ENCODE data around the gene BARX1.

The BARX1 gene

DNA sequence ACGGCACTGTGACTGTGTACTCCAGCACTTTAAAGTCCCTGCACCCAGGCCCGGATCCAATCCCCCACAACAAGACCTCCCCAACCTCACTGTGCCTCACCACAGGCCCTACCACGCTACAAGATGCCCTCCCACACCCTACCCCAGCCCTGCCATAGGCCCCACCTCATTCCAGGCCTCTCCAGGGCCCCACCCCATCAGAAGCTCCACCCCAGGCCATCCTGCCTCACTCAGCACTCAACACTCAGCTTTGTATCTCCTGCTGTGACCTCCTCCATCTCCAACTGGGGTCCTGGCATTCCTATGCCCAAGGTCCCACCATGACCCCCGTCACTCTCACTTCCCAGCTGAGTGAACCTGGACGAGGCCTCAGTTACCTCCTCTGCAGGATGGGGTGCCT is 38.8 kb downstream of the BARX1 start:
- no peak for DNase-seq

DNA sequence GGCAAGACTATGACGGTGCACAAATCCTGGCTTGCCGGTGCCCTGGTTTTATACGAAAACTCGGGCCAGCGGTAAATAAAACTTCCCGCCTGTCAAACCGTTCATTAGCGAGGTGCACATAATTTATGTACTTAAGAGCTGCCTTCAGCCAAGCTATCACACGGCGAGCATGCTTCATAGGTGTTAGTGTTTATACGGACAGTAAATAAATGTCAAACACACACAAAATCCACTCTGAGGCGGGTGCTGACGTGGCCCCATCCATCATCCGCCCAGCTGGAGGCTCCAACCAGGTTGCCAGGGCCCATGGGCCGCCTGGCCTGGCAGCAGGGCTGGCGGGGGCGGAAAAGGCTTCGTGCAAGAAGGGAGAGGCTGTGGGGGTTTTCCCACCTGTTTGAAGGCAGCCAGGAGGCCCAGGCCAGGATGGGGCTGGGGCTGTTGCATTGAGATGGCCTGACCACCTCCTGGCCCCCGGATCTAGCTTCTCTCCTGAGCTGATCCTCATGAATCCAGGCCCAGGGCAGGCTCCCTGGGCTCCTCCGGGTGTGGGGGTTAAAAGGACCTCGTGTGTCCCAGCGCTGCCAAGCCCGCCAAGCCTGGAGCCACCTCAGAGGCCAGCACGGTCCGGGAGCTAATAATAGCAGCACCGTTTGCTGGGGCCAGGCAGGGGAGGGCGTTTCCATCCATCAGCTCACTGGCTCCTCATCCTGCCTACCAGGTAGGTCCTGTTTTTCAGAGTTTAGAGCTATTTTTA is 43.2 kb downstream of the BARX1 start:
- no peak for DNase-seq

GRCh38 chr9:93911136-93911745 is 43.9 kb downstream of the BARX1 start:
- no peak for DNase-seq

- DNase-seq, result no peak
Observed at GRCh38 chr9:93910598-93910997, 44.6 kb downstream of the BARX1 start.

DNA sequence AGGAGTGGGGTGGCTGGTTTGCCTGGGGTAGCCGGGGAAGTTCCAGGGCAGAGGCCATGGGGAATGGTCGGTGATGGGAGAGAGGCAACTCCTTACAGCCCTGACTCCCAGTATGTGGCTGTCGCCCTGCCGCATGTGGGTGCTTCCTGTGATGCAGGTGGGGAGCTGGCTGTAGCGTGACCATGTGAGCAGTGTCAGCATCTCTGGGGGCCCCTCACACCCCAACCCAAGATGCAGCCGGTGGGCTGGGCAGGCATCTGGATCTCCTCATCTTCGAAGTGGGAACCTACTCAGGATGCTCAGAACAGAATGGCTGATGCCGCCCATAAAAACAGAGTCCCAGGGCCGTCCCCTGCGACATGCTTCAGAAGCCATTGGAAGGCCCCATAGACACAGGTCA is 45.0 kb downstream of the BARX1 start:
- no peak for DNase-seq

GRCh38 chr9:93909242-93909616 is 45.9 kb downstream of the BARX1 start:
- DNase-seq, result no peak

DNA sequence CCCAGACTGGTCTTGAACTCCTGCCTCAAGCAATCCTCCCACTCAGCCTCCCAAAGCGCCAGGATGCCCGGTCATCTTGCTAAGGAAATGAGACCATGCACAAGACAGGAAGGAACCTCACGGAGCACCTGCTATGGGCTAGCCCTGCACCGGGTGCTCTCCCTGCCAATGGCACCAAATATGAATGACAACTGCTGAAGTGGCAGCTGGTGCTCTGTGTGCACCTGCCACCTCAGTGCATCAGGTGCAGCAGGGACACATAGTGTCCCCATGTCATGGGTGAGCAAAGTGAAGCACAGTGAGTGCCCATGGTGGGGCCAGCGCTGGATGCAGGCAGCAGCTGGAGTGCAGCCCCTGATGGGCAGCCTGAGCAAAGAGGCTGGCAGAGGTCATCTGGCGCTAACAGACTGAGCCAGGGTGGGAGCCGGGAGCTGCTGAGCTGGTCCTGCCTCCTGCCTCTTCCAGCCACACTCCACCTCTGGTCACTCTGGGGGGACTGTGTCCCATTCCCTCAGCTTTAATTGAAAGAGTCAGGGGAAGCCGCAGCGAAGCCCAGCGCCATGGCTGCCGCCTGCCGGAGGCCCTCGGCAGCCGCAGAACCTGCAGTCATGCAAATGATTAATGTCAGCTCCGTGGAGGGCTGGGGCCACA is 46.4 kb downstream of the BARX1 start:
- DNase-seq, result no peak

- DNase-seq, result no peak
Observed at GRCh38 chr9:93907551-93908199, 47.5 kb downstream of the BARX1 start.

DNA sequence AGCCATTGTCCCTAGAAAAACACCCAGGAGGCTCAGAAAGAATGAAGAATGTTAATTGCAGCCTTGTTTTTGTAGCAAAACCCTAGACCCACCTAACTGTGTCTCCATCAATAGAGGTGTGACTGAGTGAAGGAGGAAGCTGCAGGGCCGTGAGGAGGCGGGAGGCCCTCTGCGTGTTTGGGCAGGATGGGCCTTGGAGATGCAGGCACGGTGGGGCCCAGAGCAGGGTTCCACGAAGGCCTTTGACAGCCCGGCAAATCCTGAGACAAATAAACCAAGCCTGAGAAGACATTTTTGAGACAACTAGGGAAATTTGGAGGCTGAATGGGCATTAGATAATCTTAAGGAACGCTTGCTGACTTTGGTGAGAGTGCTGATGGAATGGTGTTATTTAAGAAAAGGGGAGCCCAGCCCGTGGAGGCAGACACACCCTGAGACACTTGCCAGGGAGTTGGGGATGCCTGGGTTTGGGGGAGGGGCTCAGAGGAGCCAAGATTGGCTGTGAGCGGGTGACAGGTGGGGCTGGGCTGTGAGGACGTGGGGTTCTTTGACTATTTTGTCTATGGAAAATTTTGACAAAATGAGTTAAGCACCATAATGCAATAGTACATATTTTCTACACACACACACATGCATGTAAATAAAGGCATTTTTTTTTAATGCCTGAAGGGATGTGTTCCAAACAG is 48.8 kb downstream of the BARX1 start:
- no peak for DNase-seq

DNA sequence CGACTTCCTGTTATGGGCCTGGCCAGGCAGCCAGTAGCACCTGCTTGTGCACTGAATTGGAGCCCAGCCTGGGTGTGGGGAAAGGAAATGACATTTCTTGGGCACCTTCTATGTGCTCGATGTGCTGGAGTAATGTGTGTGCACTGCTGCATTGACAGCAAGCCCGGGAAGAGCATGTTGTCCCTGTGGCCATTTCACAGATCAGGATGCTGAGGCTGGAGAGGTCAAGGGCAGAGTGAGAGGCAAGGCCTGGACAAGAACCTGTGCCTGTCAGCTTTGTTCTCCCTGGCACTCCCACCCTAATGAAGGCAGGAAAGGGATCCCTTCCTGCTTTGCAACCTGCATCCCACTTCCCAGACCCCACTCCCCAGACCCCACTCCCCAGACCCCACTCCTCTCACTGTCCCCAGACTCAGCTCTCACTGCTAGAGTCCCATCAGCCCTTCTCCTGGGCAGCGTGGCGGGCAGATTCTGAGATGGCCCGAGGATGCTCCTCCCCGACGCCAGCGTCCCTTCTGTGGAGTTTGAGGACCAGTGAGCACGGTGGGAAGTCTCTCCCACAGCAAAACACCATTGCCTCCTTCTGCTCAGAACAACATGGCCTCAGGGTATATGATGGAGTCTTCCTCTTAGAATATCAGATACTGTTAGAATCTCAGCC is 49.6 kb downstream of the BARX1 start:
- no peak for DNase-seq

- DNase-seq, result no peak
Observed at GRCh38 chr9:93904649-93905472, 50.3 kb downstream of the BARX1 start.

DNA sequence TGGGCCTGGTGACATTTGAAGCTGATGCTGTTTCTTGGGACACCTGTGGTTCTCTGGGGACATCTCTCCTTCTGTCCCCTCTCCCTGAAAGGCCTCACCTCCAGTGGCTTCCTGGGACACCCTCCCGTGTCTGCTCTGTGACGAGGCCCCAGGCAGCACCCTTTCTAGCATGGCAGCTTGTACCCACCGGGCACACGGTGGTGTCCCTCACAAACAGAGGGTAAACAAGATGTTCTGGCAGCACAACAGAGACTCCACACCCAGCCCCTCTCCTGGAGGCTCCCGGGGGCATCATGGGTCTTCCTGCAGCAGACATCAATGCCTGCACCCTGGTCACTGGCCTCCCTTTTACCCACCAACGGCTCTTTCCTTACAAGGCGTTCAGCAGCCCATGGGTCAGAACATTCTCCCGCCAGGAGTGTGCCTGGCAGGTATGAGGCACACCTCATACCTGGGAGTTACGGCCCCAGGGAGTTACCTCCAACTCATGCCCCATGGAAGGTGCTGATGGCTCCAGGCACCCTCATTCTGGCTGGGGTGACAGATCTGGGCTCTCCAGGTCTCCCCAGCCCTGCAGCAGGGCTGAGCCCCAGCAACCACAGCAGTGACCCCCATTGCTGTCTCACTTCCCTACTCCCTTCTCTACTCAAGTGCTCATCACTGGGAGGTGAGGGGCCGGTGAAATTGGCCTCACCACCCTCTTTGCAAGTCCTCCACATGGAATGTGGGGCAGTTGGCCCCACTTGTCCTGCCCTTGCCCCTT is 51.1 kb downstream of the BARX1 start:
- no peak for DNase-seq

DNA sequence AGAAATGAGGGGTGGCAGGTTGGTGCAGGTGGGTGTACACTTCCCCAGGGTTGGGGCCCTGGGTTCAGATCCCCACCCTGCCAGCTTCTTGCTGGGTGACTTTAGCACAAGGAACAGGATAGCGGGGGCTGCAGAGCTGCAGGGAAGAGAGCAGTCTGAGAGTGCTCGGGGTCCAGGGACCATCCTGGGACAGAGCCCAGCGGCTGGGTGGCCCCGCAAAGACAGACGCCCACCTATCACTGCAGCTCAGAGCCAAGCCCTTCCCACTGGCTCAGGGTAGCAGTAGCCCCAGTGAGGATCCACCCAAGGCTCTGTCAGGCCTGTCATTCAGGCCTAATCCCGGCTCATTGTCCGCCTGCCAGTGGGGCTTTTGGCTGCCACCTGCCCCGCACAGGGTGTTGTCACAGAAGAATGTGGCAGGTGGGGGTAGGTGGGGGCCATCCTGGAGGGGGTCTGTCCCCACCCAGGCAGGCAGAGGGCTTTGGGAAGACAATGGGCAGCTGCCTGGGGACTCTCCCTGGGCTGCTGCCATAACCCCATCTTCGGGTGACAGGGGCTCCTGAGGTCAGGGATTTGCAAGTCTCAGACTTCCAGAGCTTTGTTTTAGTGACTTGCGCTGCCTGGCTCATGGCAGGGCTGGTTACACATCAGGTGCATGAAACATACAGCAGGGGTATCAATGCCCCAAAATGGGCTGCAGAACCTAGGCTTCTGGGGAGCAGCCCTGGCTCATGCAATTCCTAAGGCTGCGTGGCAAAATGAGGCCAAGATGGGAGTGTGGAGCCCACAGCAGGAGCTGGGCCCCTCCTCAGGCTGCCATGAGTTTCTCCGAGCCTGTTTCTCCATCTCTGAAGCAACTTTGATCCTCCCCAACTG is 52.1 kb downstream of the BARX1 start:
- no peak for DNase-seq

GRCh38 chr9:93902051-93902779 is 52.9 kb downstream of the BARX1 start:
- DNase-seq, result no peak

Data from EL (cell line).